ENCODE measurements around the gene DHX30. TPM values are rescaled to one million over a fixed set of nuclear protein-coding genes. Genes with fewer than 3 reads are reported as not detected.
A peak's percentile ranks its signal among the peaks of the same experiment; 100 is the strongest.

The DHX30 gene
- total RNA-seq, 3 donors from 2014 or later (not counting 1 experiment from before 2014, with no cell fraction given): 72.0 to 83.4 (median 82.1) TPM

GRCh38 chr3:47865192-47865591 is 62.3 kb downstream of the DHX30 start:
- H3K27ac ChIP-seq (ENCODE audit: low read length): no peak overlapping the region
- H3K4me3 ChIP-seq (ENCODE audit: low read length): no peak overlapping the region
- no peaks in the 10 kb centered on the region for H3K27me3 ChIP-seq (ENCODE audit: control insufficient read depth, insufficient read depth, low read length)
- WGBS (ENCODE audit: insufficient coverage): 81% methylated on average over 3 of the region's 3 CpGs
- H3K9me3 ChIP-seq (ENCODE audit: control insufficient read depth, insufficient read depth, low read length): no peaks in the 10 kb centered on the region
- ATAC-seq: no peak
- Mint-ChIP-seq H3K36me3 (peaks cover 18% of the 10 kb centered on the region), H3K27me3 (ENCODE audit: low read depth in 2 of 2) (no peaks in the 10 kb centered on the region), H3K9me3 (no peaks in the 10 kb centered on the region), H3K4me3 (no peak overlapping the region), H3K4me1 (no peaks in the 10 kb centered on the region), H3K27ac (peak overlapping the region; percentile 15 to 57)
- TF ChIP-seq CTCF (IDR thresholded peaks at IDR 0.05): no peak
- H3K36me3 ChIP-seq (ENCODE audit: control insufficient read depth, insufficient read depth, low read length): peaks cover 37% of the 10 kb centered on the region
- intact Hi-C loops (cut with micrococcal nuclease): no loop called here
- no peaks in the 10 kb centered on the region for H3K4me1 ChIP-seq (ENCODE audit: control insufficient read depth, insufficient read depth, low read length)
- DNase-seq: no peak

GRCh38 chr3:47867451-47868044 is 64.6 kb downstream of the DHX30 start:
- Mint-ChIP-seq H3K27me3 (ENCODE audit: low read depth in 2 of 2) (no peaks in the 10 kb centered on the region), H3K27ac (no peak overlapping the region), H3K9me3 (no peaks in the 10 kb centered on the region), H3K4me1 (no peaks in the 10 kb centered on the region), H3K4me3 (no peak overlapping the region), H3K36me3 (peaks cover 18% of the 10 kb centered on the region)
- no peaks in the 10 kb centered on the region for H3K9me3 ChIP-seq (ENCODE audit: control insufficient read depth, insufficient read depth, low read length)
- no peaks in the 10 kb centered on the region for H3K27me3 ChIP-seq (ENCODE audit: control insufficient read depth, insufficient read depth, low read length)
- TF ChIP-seq CTCF (IDR thresholded peaks at IDR 0.05): no peak
- H3K27ac ChIP-seq (ENCODE audit: low read length): no peak overlapping the region
- DNase-seq (no peak), ATAC-seq (no peak)
- H3K4me3 ChIP-seq (ENCODE audit: low read length): no peak overlapping the region
- 96% methylated on average over 8 of the region's 8 CpGs for WGBS (ENCODE audit: insufficient coverage)
- H3K36me3 ChIP-seq (ENCODE audit: control insufficient read depth, insufficient read depth, low read length): peaks cover 56% of the 10 kb centered on the region
- H3K4me1 ChIP-seq (ENCODE audit: control insufficient read depth, insufficient read depth, low read length): no peaks in the 10 kb centered on the region
- intact Hi-C loops (cut with micrococcal nuclease): no loop called here

DNA sequence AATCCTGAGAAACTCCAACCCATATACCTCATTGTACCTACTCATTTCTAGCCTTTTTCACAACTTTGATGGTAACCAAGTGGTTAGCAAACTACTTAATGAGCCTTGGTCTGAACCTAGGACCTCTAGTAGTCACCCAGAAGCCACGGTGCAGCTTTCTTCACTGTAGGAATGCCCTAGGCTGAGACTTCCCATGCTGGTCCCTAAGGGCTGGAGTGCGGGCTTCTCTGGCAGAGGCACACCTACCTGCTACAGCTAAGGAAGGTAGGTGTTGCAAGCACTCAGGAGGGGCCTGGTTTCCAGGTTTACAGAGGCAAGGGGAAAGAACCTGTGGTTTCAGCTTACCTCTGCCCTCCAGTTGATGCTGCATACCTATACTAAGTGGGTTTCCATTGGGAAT is 65.4 kb downstream of the DHX30 start:
- no peak for ATAC-seq
- WGBS (ENCODE audit: insufficient coverage): 94% methylated on average over 2 of the region's 2 CpGs
- H3K27me3 ChIP-seq (ENCODE audit: control insufficient read depth, insufficient read depth, low read length): no peaks in the 10 kb centered on the region
- no peak overlapping the region for H3K27ac ChIP-seq (ENCODE audit: low read length)
- no peaks in the 10 kb centered on the region for H3K4me1 ChIP-seq (ENCODE audit: control insufficient read depth, insufficient read depth, low read length)
- no peaks in the 10 kb centered on the region for H3K9me3 ChIP-seq (ENCODE audit: control insufficient read depth, insufficient read depth, low read length)
- Mint-ChIP-seq H3K27ac (no peak overlapping the region), H3K9me3 (no peaks in the 10 kb centered on the region), H3K4me3 (no peak overlapping the region), H3K4me1 (no peaks in the 10 kb centered on the region), H3K27me3 (ENCODE audit: low read depth in 2 of 2) (no peaks in the 10 kb centered on the region), H3K36me3 (peaks cover 18% of the 10 kb centered on the region)
- TF ChIP-seq CTCF (IDR thresholded peaks at IDR 0.05): no peak
- intact Hi-C loops (cut with micrococcal nuclease): no loop called here
- DNase-seq: no peak
- no peak overlapping the region for H3K4me3 ChIP-seq (ENCODE audit: low read length)
- peaks cover 61% of the 10 kb centered on the region for H3K36me3 ChIP-seq (ENCODE audit: control insufficient read depth, insufficient read depth, low read length)

- H3K27me3 ChIP-seq (ENCODE audit: control insufficient read depth, insufficient read depth, low read length): no peaks in the 10 kb centered on the region
- intact Hi-C loops (cut with micrococcal nuclease): no loop called here
- WGBS (ENCODE audit: insufficient coverage): 86% methylated on average over 3 of the region's 3 CpGs
- Mint-ChIP-seq H3K9me3 (no peaks in the 10 kb centered on the region), H3K4me1 (no peaks in the 10 kb centered on the region), H3K27me3 (ENCODE audit: low read depth in 2 of 2) (no peaks in the 10 kb centered on the region), H3K27ac (no peak overlapping the region), H3K36me3 (peaks cover 18% of the 10 kb centered on the region), H3K4me3 (no peak overlapping the region)
- H3K36me3 ChIP-seq (ENCODE audit: control insufficient read depth, insufficient read depth, low read length): peaks cover 67% of the 10 kb centered on the region
- H3K9me3 ChIP-seq (ENCODE audit: control insufficient read depth, insufficient read depth, low read length): no peaks in the 10 kb centered on the region
- DNase-seq: no peak
- H3K4me1 ChIP-seq (ENCODE audit: control insufficient read depth, insufficient read depth, low read length): no peaks in the 10 kb centered on the region
- TF ChIP-seq CTCF (IDR thresholded peaks at IDR 0.05): no peak
- no peak overlapping the region for H3K4me3 ChIP-seq (ENCODE audit: low read length)
- ATAC-seq: no peak
- H3K27ac ChIP-seq (ENCODE audit: low read length): no peak overlapping the region
Observed at GRCh38 chr3:47870156-47870555, 67.2 kb downstream of the DHX30 start.
